Measurements from ENCODE around the gene VAMP7.
A peak's percentile ranks its signal among the peaks of the same experiment; 100 is the strongest.
"Not testable (repeated sequence)": the region's sequence is repeated elsewhere in the genome, so short reads cannot be mapped to it uniquely, and the experiment has no call there.

Gene VAMP7

GRCh38 chrX:155881158-155881993 is at the start of gene VAMP7:
Gene VAMP7, plus strand, starts transcription at chrX:155881345. Its CDS starts 8,122 bp downstream, at chrX:155889467.
- H3K9me3 ChIP-seq (ENCODE audit: control insufficient read depth, insufficient read depth, low read length): peaks cover 27% of the 10 kb centered on the region
- H3K4me3 ChIP-seq (ENCODE audit: low read depth, low read length): peak within 1 kb of the TSS; percentile 88
- peak within 1 kb of the TSS; percentile 19; the same call in 1 of the 2 replicates for H3K9ac ChIP-seq (ENCODE audit: low read depth, low read length)
- no peak within 1 kb of the TSS for H3K27ac ChIP-seq (ENCODE audit: low read depth, low read length)
- no peaks in the 10 kb centered on the region for H3K4me1 ChIP-seq (ENCODE audit: control insufficient read depth, insufficient read depth, low read length)
- H3K36me3 ChIP-seq (ENCODE audit: control insufficient read depth, insufficient read depth, low read length): no peaks in the 10 kb centered on the region
- H3K27me3 ChIP-seq (ENCODE audit: control insufficient read depth, insufficient read depth, low read length): no peaks in the 10 kb centered on the region

GRCh38 chrX:155841232-155841631 is 39.9 kb upstream of the VAMP7 start:
- Histone ChIP-seq H3K27ac (ENCODE audit: low read depth, low read length) (no peak overlapping the region), H3K4me1 (ENCODE audit: control insufficient read depth, insufficient read depth, low read length) (no peaks in the 10 kb centered on the region), H3K9me3 (ENCODE audit: control insufficient read depth, insufficient read depth, low read length) (peaks cover 39% of the 10 kb centered on the region), H3K4me3 (ENCODE audit: low read depth, low read length) (no peak overlapping the region), H3K27me3 (ENCODE audit: control insufficient read depth, insufficient read depth, low read length) (no peaks in the 10 kb centered on the region), H3K36me3 (ENCODE audit: control insufficient read depth, insufficient read depth, low read length) (no peaks in the 10 kb centered on the region), H3K9ac (ENCODE audit: low read depth, low read length) (no peak overlapping the region)

GRCh38 chrX:155851786-155852185 is 29.4 kb upstream of the VAMP7 start:
- not testable (repeated sequence) for H3K4me3 ChIP-seq (ENCODE audit: low read depth, low read length); H3K27me3 ChIP-seq (ENCODE audit: control insufficient read depth, insufficient read depth, low read length); H3K4me1 ChIP-seq (ENCODE audit: control insufficient read depth, insufficient read depth, low read length); H3K27ac ChIP-seq (ENCODE audit: low read depth, low read length); H3K36me3 ChIP-seq (ENCODE audit: control insufficient read depth, insufficient read depth, low read length); H3K9ac ChIP-seq (ENCODE audit: low read depth, low read length)
- H3K9me3 ChIP-seq (ENCODE audit: control insufficient read depth, insufficient read depth, low read length): peaks cover 27% of the 10 kb centered on the region

GRCh38 chrX:155857561-155857960 is 23.6 kb upstream of the VAMP7 start:
- H3K27me3 ChIP-seq (ENCODE audit: control insufficient read depth, insufficient read depth, low read length): no peaks in the 10 kb centered on the region
- no peak overlapping the region for H3K4me3 ChIP-seq (ENCODE audit: low read depth, low read length)
- no peak overlapping the region for H3K27ac ChIP-seq (ENCODE audit: low read depth, low read length)
- no peaks in the 10 kb centered on the region for H3K4me1 ChIP-seq (ENCODE audit: control insufficient read depth, insufficient read depth, low read length)
- H3K9ac ChIP-seq (ENCODE audit: low read depth, low read length): no peak overlapping the region
- peaks cover 27% of the 10 kb centered on the region; the same call in 1 of the 2 replicates for H3K9me3 ChIP-seq (ENCODE audit: control insufficient read depth, insufficient read depth, low read length)
- no peaks in the 10 kb centered on the region for H3K36me3 ChIP-seq (ENCODE audit: control insufficient read depth, insufficient read depth, low read length)

GRCh38 chrX:155864655-155865054 is 16.5 kb upstream of the VAMP7 start:
- Histone ChIP-seq H3K4me3 (ENCODE audit: low read depth, low read length) (no peak overlapping the region), H3K27me3 (ENCODE audit: control insufficient read depth, insufficient read depth, low read length) (no peaks in the 10 kb centered on the region), H3K4me1 (ENCODE audit: control insufficient read depth, insufficient read depth, low read length) (no peaks in the 10 kb centered on the region), H3K36me3 (ENCODE audit: control insufficient read depth, insufficient read depth, low read length) (no peaks in the 10 kb centered on the region), H3K27ac (ENCODE audit: low read depth, low read length) (no peak overlapping the region), H3K9me3 (ENCODE audit: control insufficient read depth, insufficient read depth, low read length) (peaks cover 56% of the 10 kb centered on the region), H3K9ac (ENCODE audit: low read depth, low read length) (no peak overlapping the region)

- Histone ChIP-seq H3K36me3 (ENCODE audit: control insufficient read depth, insufficient read depth, low read length) (no peaks in the 10 kb centered on the region), H3K27me3 (ENCODE audit: control insufficient read depth, insufficient read depth, low read length) (no peaks in the 10 kb centered on the region), H3K9ac (ENCODE audit: low read depth, low read length) (no peak overlapping the region), H3K9me3 (ENCODE audit: control insufficient read depth, insufficient read depth, low read length) (peaks cover 59% of the 10 kb centered on the region), H3K4me3 (ENCODE audit: low read depth, low read length) (no peak overlapping the region), H3K27ac (ENCODE audit: low read depth, low read length) (no peak overlapping the region), H3K4me1 (ENCODE audit: control insufficient read depth, insufficient read depth, low read length) (no peaks in the 10 kb centered on the region)
Observed at GRCh38 chrX:155865193-155865592, 16.0 kb upstream of the VAMP7 start.

GRCh38 chrX:155867821-155868220 is 13.3 kb upstream of the VAMP7 start:
- H3K4me3 ChIP-seq (ENCODE audit: low read depth, low read length): no peak overlapping the region
- H3K9me3 ChIP-seq (ENCODE audit: control insufficient read depth, insufficient read depth, low read length): peaks cover 53% of the 10 kb centered on the region

GRCh38 chrX:155870958-155871357 is 10.2 kb upstream of the VAMP7 start:
- H3K9ac ChIP-seq (ENCODE audit: low read depth, low read length): no peak overlapping the region
- no peaks in the 10 kb centered on the region for H3K27me3 ChIP-seq (ENCODE audit: control insufficient read depth, insufficient read depth, low read length)
- no peak overlapping the region for H3K4me3 ChIP-seq (ENCODE audit: low read depth, low read length)
- H3K9me3 ChIP-seq (ENCODE audit: control insufficient read depth, insufficient read depth, low read length): peaks cover 57% of the 10 kb centered on the region
- H3K36me3 ChIP-seq (ENCODE audit: control insufficient read depth, insufficient read depth, low read length): no peaks in the 10 kb centered on the region
- H3K27ac ChIP-seq (ENCODE audit: low read depth, low read length): no peak overlapping the region
- H3K4me1 ChIP-seq (ENCODE audit: control insufficient read depth, insufficient read depth, low read length): no peaks in the 10 kb centered on the region

More at GRCh38 chrX:155867821-155868220, 13.3 kb upstream of the VAMP7 start:
- H3K27me3 ChIP-seq (ENCODE audit: control insufficient read depth, insufficient read depth, low read length): no peaks in the 10 kb centered on the region
- H3K36me3 ChIP-seq (ENCODE audit: control insufficient read depth, insufficient read depth, low read length): no peaks in the 10 kb centered on the region
- no peak overlapping the region for H3K9ac ChIP-seq (ENCODE audit: low read depth, low read length)
- no peak overlapping the region for H3K27ac ChIP-seq (ENCODE audit: low read depth, low read length)
- no peaks in the 10 kb centered on the region for H3K4me1 ChIP-seq (ENCODE audit: control insufficient read depth, insufficient read depth, low read length)

GRCh38 chrX:155871934-155872333 is 9.2 kb upstream of the VAMP7 start:
- Histone ChIP-seq H3K27me3 (ENCODE audit: control insufficient read depth, insufficient read depth, low read length) (no peaks in the 10 kb centered on the region), H3K4me3 (ENCODE audit: low read depth, low read length) (no peak overlapping the region), H3K4me1 (ENCODE audit: control insufficient read depth, insufficient read depth, low read length) (no peaks in the 10 kb centered on the region), H3K9ac (ENCODE audit: low read depth, low read length) (no peak overlapping the region), H3K9me3 (ENCODE audit: control insufficient read depth, insufficient read depth, low read length) (peaks cover 50% of the 10 kb centered on the region), H3K27ac (ENCODE audit: low read depth, low read length) (no peak overlapping the region), H3K36me3 (ENCODE audit: control insufficient read depth, insufficient read depth, low read length) (no peaks in the 10 kb centered on the region)

GRCh38 chrX:155873188-155873587 is 8.0 kb upstream of the VAMP7 start:
- Histone ChIP-seq H3K9me3 (ENCODE audit: control insufficient read depth, insufficient read depth, low read length) (peaks cover 43% of the 10 kb centered on the region), H3K36me3 (ENCODE audit: control insufficient read depth, insufficient read depth, low read length) (no peaks in the 10 kb centered on the region), H3K4me1 (ENCODE audit: control insufficient read depth, insufficient read depth, low read length) (no peaks in the 10 kb centered on the region), H3K9ac (ENCODE audit: low read depth, low read length) (no peak overlapping the region), H3K27me3 (ENCODE audit: control insufficient read depth, insufficient read depth, low read length) (no peaks in the 10 kb centered on the region), H3K27ac (ENCODE audit: low read depth, low read length) (no peak overlapping the region), H3K4me3 (ENCODE audit: low read depth, low read length) (no peak overlapping the region)

GRCh38 chrX:155874571-155875244 is 6.4 kb upstream of the VAMP7 start:
- Histone ChIP-seq H3K36me3 (ENCODE audit: control insufficient read depth, insufficient read depth, low read length) (no peaks in the 10 kb centered on the region), H3K27ac (ENCODE audit: low read depth, low read length) (no peak overlapping the region), H3K9ac (ENCODE audit: low read depth, low read length) (no peak overlapping the region), H3K4me3 (ENCODE audit: low read depth, low read length) (no peak overlapping the region), H3K9me3 (ENCODE audit: control insufficient read depth, insufficient read depth, low read length) (peaks cover 32% of the 10 kb centered on the region), H3K4me1 (ENCODE audit: control insufficient read depth, insufficient read depth, low read length) (no peaks in the 10 kb centered on the region), H3K27me3 (ENCODE audit: control insufficient read depth, insufficient read depth, low read length) (no peaks in the 10 kb centered on the region)
